ENCODE measurements around the gene GPC2.

GPC2 gene

DNA sequence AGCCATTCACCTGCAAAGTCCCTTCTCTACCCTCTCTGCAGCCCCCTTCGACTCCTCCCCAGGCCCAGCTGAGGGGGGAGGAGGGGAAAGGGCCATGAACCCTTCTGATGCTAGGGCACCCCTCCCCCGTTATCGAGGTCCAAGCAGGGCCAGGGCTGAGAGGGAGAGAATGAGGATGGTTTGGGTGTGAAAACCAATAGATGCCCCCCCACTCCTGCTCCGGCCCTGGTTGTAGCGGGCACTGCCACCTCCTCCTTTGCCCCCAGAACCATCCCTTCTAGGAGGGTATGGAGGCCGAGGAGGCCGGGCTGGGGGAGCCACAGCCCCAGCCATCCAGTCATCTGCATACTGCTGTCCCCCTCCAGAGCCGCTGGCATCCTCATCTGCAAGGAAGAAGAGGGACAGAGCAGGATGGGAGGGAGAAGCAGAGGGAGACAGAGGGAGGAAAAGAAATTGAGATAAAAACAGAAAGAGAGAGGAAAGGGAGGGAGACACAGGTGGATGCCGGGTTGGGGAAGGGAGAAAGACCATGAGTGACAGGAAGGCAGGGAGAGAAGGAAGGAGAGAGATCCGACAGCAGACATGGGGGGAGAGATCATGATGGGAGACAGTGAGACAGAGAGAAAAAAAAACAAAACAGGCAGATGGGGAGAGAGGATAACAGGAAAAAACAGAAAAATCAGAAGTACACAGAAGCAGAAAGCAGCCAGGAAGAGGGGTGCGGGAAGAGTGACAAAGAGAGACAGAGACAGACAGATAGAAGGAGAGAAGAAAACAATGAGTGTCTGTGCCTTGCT is 6.9 kb downstream of the GPC2 start:
- in situ Hi-C loops (cut with MboI; ENCODE audit: low sequenced_read_pairs) = no loop called here

DNA sequence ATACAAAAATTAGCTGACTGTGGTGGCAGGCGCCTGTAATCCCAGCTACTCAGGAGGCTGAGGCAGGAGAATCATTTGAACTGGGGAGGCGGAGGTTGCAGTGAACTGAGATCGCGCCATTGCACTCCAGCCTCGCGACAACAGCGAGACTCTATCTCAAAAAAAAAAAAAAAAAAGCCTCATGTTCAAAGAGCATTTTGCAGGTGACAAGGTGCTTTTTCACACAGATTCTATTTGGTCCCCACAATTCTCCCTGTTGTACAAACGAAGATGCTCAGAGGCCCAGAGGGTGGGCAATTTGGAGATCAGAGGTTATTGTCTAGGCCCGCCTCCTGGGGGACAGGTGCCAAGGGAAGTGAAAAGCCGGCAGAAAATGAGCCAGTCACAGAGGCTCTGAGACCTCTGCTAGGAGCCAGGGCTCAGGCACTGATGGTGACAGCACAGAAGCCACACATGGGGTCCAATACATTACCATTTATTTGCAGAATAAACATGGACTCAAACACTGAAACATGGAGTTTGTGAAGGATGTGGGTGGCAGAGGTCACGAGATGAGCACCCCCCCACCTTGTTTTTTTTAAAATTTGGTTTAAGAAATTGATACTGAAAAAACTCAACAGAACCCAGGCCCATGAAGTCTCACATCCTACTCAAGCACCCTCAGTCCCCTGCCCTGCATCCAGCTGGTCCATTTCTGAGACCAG is 7.9 kb downstream of the GPC2 start:
- in situ Hi-C loops (cut with MboI; ENCODE audit: low sequenced_read_pairs) = no loop called here

DNA sequence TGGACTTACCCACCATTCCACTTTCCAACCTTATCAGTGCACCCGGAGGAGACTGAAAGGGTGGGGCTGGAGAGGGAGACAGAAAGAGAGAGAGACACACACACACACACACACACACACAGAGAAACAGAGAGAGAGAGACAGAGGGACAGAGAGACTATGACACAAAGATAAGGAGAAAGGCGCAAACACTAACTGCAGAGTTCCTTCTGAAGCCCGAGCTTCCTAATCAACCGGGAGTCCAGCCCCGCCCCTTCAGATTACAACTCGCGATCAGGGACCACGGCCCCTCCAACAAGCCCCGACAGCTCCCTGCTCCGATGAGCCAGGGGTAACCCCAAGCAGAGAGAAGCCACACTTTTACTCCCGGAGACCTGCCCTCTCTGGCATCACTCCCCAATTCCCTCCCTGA is 9.3 kb downstream of the GPC2 start:
- in situ Hi-C loops (cut with MboI; ENCODE audit: low sequenced_read_pairs) = no loop called here

DNA sequence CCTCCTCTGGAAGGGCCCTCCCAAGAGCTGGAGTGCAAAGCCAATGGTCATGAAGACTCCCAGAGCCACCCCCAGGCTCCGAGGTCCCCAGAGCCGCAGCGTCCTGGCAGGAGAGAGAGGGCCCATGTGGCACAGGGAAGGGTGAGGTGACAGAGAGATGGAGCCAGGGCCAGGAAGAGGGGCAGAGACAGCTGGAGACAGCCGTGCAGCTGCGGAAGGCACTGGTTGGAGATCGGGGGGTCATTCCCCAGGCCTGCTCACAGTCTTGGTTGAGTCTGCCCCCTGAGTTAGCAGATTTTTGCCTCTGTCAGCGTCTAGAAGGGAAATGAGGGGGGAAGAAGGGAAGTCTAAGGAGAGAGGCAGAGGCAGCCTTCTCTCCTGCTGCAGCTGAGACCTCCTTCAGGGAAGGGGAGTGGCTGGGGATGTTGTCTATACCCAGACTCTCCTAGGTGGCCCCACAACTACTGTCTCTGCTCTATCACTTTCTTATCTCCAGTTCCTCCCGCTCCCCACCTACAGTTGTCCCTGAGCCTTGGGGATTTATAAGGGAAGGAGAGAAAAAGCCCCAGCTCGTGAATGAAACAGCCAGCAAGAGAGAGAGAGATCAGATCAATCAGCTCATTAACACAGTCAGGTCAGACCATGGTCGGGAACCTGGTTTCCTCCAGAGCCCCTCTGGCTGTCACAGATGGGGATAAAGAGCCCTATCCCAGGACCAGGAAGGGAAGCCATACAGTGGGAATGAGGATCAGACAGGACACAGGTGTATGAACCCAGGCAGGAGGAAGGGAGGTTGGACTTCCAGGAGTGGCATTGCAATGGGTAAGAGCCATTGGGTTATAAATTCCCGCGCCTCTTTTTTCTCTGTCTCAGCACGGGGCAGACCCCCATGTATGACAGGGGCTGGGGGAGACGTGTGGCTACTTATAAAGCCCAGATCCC is 9.9 kb downstream of the GPC2 start:
- in situ Hi-C loops (cut with MboI; ENCODE audit: low sequenced_read_pairs) = no loop called here

DNA sequence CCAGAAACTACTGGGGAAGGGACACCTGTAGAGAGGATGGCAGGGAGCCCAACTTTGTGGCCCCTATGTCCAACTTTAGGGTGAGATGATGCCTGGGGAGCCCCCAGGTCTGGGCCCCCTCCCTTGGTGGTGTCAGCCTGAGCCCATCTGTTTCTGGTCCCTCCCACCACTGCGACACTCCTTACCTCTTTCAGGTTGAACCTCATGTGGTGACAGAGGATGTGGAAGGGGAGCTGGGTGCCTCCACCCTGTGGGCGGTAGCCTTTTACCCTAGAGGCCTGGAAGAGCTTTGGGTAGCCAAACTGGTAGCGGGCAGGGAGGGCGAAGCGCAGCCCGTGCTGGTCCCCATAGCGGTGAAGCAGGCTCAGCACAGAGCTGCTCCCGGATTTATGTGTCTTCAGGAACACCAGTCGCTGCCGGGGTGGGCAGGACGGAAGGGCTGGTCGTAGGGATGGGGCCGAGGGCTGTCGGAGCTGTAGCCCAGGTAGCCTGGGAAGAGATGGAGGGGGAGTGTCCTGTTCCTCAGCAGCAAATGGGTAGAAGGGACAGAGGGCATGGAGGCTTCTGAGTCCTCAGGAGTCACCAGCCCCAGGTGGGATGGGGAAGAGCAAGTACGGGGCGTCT is 10.8 kb downstream of the GPC2 start:
- in situ Hi-C loops (cut with MboI; ENCODE audit: low sequenced_read_pairs) = no loop called here

DNA sequence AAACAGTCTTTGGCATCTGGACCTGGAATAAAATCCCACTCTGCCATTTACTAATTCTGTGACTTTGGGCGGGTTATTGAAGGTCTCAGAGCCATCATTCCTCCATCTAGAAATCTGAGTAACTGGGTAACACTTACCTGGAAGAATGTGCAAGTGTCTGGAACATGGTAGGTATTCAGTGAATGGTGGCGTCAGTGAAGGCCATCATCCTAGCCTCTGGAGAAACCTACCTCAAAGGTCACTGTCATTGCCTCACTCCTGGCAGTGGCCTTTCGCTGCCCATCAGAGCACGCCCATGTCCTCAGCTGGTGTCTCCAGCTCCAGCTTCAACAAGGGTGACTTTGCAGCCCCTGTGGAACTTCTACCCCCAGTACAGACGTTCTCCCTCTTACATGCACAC is 13.3 kb downstream of the GPC2 start:
- in situ Hi-C loops (cut with MboI; ENCODE audit: low sequenced_read_pairs) = no loop called here

DNA sequence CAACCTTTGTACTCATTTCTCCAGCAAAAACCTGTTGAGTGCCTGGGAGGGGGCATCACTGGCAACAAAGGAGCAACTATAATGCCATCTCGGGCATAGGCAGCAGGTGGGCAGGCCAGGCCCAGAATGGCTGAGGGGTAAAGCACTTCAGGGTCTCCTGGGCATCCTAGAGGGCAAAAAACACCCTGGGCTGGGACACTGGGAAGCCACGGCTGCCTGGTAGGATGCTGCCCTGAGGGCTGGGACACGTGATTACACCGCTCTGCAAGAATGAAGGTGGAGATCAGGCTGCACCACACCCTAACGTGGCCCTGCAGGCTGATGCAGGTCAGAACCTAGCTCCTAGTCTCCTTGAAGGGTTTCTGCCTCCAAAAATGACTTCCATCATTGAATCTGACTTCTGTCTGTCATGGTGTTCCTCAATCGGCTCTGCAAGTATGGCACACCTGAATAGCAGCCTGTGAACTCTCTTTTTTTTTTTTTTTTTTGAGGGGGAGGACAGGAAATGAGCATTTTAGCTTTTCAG is 14.1 kb downstream of the GPC2 start:
- in situ Hi-C loops (cut with MboI; ENCODE audit: low sequenced_read_pairs) = no loop called here

DNA sequence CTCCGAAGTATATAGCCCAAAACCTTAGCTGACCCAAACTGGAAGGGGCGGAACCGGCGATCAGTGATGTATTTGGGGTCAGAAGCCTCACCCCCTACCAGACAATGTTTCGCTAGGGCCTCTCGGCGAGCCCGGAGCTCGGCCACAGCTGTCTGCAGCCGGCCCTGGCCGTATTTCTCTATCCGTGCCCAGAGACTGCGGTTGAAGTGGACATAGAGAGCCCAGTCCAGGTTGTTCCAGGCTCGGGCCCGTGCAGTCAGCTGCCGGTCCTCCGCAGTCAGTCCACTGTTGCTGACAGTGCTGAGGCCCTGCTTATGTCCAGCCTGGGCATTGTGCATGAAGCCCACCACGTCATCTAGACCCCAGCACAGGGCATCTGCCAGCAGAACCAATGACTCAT is 17.1 kb downstream of the GPC2 start:
- in situ Hi-C loops (cut with MboI; ENCODE audit: low sequenced_read_pairs) = no loop called here

DNA sequence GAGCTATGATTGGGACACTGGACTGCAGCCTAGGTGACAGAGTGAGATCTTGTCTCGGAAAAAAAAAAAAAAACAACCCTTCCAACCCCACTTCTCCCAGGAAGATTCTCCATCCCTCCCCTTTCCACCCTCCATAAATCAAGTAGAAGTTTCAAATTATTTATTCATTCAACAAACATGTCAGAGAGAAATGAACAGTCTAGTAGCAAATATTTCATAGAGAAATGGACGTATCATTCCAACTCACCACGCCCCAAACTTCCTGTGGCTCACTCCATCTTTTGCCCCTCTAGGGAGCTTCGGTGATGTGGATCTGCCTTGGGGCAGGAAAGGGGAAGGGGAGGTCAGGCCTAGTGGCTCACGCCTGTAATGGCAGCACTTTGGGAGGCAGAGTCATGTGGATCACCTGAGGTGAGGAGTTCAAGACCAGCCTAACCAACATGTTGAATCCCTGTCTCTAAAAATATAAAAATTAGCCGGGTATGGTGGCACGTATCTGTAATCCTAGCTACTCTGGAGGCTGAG is 18.0 kb downstream of the GPC2 start:
- in situ Hi-C loops (cut with MboI; ENCODE audit: low sequenced_read_pairs) = no loop called here

DNA sequence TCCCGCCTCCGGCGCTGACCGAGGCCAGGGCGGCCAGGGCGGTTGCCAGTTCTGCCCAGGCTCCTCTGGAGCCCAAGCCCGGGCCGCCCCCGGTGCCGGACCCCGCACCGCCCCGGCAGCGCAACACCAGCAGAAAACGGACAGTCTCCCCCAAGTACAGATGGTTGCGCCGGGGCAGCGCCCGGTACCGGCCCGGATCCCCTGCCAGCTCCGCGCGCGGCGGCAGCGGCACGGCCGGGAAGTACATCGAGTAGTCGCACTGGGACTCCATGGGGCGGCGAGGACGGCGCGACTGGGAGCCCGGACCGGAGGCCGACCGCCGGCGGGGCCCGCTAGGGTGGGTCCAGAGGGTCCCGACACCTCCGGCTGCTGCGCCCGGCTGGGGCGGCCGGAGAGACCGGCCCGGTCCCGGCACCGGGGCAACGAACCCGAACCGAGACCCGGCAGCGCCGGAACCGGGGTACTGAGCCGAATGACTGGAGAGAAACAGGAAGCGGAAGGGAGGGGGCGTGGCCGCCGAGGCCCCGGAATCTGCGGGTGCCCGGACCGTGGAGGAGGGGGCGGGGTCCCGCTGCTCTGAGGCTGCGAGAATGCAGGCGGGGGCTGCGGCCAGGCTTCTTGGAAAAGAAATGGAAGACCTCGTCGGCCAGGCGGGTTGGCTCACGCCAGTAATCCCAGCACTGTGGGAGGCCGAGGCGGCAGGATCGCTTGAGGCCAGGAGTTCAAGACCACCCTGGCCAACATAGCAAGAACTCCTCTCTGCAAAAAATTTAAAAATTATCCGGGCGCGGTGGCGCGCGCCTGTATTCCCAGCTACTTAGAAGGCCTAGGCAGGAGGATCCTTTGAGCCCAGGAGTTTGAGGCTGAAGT is 18.7 kb downstream of the GPC2 start, which contains the start of gene TRAPPC14:
Gene TRAPPC14 (minus strand): TSS at position 495 of the 870 bp plus-strand sequence. CDS start 224 bp downstream, at position 271.
- in situ Hi-C loops (cut with MboI; ENCODE audit: low sequenced_read_pairs) = no loop called here

DNA sequence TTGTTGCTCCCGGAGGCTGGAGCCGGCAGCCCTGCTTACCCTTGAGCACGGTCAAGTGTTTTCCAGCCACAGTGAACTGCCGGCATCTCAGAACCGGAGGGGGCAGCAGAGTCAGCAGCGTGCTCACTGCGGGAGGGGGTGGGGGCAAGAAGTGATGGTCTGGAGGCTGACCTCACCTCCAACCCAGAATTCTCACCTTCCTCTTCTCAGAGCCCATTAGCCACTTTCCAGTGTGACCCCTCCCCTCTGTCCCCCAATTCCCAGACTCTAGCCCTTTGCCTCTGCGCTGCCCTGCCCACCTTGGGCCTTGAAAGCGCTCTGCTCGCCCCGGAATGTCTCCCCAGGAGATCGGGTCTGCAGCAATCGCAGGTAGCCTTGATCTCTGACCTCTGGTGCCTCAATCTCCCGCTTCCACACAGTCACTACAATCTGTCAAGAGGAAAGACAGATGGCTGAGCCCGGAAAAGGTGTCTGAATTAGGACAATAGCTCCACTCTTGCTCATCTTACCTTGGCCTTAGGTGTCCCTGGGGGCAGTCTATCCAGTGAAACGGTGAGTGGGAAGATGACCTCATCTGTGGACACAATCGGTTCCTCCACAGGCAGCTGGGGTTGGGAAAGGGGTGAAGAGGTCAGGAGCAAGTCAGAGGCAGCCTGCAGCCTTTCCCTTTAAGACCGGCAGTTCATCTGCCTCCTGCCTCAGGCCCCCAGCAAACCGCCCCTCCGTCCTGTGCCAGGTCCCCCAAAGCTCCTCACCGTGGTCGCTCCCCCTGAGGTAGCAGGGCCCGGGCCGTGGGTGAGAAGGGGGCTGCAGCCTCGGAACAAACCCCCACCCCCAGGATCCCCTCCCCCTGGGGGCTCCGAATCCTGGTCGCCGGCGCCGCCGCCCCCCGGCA is 19.6 kb downstream of the GPC2 start:
- in situ Hi-C loops (cut with MboI; ENCODE audit: low sequenced_read_pairs) = no loop called here

DNA sequence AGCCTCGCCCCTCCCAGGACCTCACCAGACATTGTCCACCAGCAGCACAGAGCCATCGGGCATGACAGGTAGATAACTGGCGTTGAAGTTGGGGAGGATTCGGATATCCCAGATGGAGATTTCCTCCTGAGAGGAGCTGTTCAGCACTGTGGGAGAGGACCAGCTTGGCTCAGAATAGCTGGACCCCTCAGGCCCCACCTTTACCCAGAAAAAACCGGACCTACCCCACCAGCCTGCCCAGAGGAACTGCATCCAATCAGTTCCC is 20.2 kb downstream of the GPC2 start:
- in situ Hi-C loops (cut with MboI; ENCODE audit: low sequenced_read_pairs) = no loop called here

DNA sequence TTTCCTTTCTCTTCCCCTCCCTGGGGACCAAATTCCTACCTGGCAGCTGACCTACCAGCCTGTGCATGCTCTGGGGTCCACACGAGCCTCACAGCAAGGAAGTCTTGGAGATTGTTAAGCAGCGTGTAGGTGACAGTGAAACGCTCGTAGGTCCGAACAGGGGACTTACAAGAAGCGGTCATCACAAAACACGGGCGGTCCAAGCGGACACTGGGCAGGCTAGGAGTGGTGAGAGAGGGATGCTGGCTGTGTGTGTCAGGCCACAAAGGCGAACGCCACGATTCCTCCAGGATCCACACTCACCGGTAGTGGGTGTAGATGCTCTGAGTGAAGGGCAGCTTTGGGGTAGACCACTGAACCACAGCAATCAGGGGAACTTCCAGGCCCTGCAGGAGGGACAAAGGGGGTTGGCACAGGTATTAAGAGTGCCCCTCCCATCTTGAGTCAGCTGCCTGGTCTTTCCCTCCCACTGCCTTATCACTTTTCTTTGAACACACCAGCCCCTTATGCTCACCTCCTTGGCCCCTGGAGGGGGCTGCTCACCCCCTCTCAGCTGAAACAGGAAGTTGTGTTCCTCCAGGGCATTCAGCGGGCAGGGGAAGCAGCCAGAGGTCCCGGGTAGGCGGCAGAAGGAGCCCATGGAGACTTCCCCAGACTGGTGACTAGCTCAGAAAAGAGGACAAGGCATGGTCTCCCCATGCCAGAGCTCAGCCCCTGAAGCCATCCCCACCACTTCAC is 20.7 kb downstream of the GPC2 start:
- in situ Hi-C loops (cut with MboI; ENCODE audit: low sequenced_read_pairs) = no loop called here

DNA sequence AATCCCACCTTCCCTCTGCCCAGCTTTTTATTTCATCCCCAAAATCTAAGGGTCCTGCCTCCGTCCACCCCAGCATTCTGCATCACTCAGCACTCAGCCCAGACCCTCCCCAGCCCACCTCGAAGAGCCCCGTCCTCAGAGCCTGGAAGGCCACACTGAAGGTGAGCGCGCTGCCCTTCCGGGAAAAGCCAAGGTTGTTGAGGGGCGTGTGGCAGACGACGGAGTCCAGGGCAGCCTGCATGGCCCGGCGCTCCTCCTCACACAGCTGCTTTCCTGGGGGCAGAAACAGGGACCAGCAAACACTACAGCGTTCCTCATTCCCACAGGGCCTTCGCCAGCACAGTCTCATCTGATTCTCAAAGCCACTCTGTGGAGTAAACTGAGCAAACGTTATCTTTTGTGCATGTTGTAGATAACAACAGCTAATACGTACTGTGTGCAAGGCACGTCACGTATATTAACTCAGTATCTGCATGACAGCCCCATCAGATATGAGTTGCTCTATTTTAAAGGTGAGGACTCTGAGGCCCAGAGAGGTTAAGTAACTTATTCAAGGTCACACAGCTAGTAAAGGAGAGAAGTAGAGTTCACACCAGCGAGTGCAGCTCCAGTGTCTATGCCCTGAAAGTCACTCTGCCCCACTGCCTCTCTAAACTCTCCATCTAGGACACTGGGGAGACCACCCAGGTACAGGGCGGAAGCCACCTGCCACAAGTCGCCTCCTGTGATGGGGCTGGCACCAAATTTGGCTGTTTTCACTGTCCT is 21.4 kb downstream of the GPC2 start:
- in situ Hi-C loops (cut with MboI; ENCODE audit: low sequenced_read_pairs) = no loop called here

DNA sequence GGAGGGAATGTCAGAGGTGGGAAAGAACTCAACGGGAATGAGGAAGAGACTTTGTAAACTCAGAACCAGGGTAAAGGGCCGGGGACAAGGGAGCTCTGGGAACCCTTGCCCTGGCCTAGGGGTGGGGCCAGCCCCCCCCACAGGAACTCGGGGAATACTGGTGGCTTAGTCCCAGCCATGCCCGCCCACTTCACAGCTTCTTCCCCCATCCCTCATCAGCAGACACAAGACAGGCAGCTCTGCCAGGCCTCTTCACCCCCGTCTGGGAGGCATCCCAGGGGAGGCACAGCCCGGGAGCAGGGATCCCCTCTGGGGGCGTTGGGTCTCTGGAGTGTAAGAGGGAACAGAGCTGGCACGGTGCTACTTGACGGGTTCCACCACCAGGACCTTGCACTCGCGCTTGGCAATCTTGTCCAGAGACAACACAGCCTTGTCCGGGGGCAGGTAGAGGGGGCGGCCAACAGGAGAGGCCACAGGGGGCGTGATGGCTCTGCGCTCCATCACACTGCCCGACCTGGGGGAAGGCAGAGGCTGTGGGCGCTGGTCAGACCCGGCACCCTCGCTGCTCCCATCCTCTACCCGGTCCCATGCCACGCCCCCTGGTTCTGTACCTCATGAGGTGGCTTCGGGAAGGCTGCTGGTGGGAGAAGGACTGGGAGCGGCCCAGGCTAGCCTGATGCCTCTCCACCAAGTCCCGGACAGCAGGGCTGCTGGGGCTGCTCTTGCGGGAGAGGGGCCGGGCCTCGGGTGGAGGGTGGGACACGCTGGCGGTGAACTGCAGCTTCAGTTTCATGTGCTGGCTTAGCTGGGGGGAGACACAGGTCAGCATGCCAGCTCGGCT is 22.3 kb downstream of the GPC2 start:
- in situ Hi-C loops (cut with MboI; ENCODE audit: low sequenced_read_pairs) = no loop called here

Measured in HL-60/S4 treated with phorbol 12-myristate 13-acetate at 8.2 ng/mL for 4 days and 3 days (cell line).